Vagina (tissue), 2 donors: ENCODE data around the gene KLC1.

Experiments
- POLR2A ChIP-seq, 2 donors: fragments of 450-650 bp; IDR thresholded peaks; one replicate each; pipeline ENCODE4 v1.6.1; 2017; ENCODE audit warnings: antibody characterized with exemption in 2 of 2, mild to moderate bottlenecking in 2 of 2, moderate library complexity in 2 of 2
- POLR2AphosphoS5 ChIP-seq, 2 donors: sonication (generic); formaldehyde crosslinking; IDR thresholded peaks; one replicate each; pipeline ENCODE4 v1.9.0; 2017; ENCODE audit warnings: antibody characterized with exemption in 2 of 2, mild to moderate bottlenecking in 2 of 2, low read depth in 1 of 2; ENCODE audit not compliant: insufficient read depth in 1 of 2
- TF ChIP-seq, protein P1 (sequence below), 3 experiments: fragments of 450-650 bp in 2 of 3; fragments of 200-600 bp in 1 of 3; sonication (generic) in 1 of 3; IDR thresholded peaks; one replicate each; pipeline ENCODE4 v1.5.1; 2017 to 2019; ENCODE audit warnings: antibody characterized with exemption in 3 of 3, mild to moderate bottlenecking in 2 of 3, moderate library complexity in 2 of 3

GRCh38 chr14:103735439-103735814, 106.4 kb downstream of the KLC1 start:
- TF ChIP-seq, protein P1, sequence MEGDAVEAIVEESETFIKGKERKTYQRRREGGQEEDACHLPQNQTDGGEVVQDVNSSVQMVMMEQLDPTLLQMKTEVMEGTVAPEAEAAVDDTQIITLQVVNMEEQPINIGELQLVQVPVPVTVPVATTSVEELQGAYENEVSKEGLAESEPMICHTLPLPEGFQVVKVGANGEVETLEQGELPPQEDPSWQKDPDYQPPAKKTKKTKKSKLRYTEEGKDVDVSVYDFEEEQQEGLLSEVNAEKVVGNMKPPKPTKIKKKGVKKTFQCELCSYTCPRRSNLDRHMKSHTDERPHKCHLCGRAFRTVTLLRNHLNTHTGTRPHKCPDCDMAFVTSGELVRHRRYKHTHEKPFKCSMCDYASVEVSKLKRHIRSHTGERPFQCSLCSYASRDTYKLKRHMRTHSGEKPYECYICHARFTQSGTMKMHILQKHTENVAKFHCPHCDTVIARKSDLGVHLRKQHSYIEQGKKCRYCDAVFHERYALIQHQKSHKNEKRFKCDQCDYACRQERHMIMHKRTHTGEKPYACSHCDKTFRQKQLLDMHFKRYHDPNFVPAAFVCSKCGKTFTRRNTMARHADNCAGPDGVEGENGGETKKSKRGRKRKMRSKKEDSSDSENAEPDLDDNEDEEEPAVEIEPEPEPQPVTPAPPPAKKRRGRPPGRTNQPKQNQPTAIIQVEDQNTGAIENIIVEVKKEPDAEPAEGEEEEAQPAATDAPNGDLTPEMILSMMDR (IDR thresholded peaks at IDR 0.05) = no peak
- no peak for TF ChIP-seq POLR2A (IDR thresholded peaks at IDR 0.05)
- no peak for TF ChIP-seq POLR2AphosphoS5 (IDR thresholded peaks at IDR 0.05; ENCODE audit: insufficient read depth in 1 of 2, low read depth in 1 of 2)
